CD4-positive, alpha-beta T cell treated with Interleukin-17A for 1 hour (primary cell): ENCODE results near the gene ABCB8.

Source experiments
- DNase-seq: peaks from one replicate; pipeline ENCODE4 v3.0.0-alpha.2; 2020

ABCB8 gene

GRCh38 chr7:151076863-151077704 is 48.8 kb downstream of the ABCB8 start:
- no peak for DNase-seq

- DNase-seq, result no peak
These were observed 49.5 kb downstream of the ABCB8 start for GRCh38 chr7:151077705-151078232.

GRCh38 chr7:151078233-151079040 is 50.2 kb downstream of the ABCB8 start:
- DNase-seq, result no peak

- no peak for DNase-seq
These were observed 51.1 kb downstream of the ABCB8 start for GRCh38 chr7:151079199-151079910.

GRCh38 chr7:151080067-151080521 is 51.8 kb downstream of the ABCB8 start:
- no peak for DNase-seq

- peak; percentile 92 for DNase-seq
These were observed 52.4 kb downstream of the ABCB8 start, which contains the start of gene FASTK for GRCh38 chr7:151080522-151081169. Gene FASTK (minus strand): TSS chr7:151080809. CDS start chr7:151080766, 43 bp downstream.

GRCh38 chr7:151081170-151082101 is 53.2 kb downstream of the ABCB8 start:
- DNase-seq, result no peak

- no peak for DNase-seq
These were observed 54.2 kb downstream of the ABCB8 start for GRCh38 chr7:151082141-151083070.

GRCh38 chr7:151083071-151083823 is 55.0 kb downstream of the ABCB8 start, which contains the start of gene TMUB1:
Gene TMUB1 (minus strand): TSS chr7:151083493. CDS start chr7:151082563, 930 bp downstream.
- DNase-seq, result peak; percentile 91

GRCh38 chr7:151083824-151084160 is 55.5 kb downstream of the ABCB8 start:
- no peak for DNase-seq

- no peak for DNase-seq
These were observed 57.1 kb downstream of the ABCB8 start for GRCh38 chr7:151085329-151085690.

GRCh38 chr7:151085691-151086620 is 57.7 kb downstream of the ABCB8 start, which contains the start of gene AGAP3:
Gene AGAP3 (plus strand): TSS chr7:151086475. CDS start chr7:151086742, 267 bp downstream.
- DNase-seq, result peak; percentile 58

- peak; percentile 26 for DNase-seq
These were observed 58.6 kb downstream of the ABCB8 start for GRCh38 chr7:151086802-151087244.

- DNase-seq, result peak; percentile 35
These were observed 59.2 kb downstream of the ABCB8 start for GRCh38 chr7:151087245-151088018.

- DNase-seq, result no peak
These were observed 60.0 kb downstream of the ABCB8 start for GRCh38 chr7:151088019-151088855.
